Stimulated activated CD4-positive, alpha-beta T cell treated with anti-CD3 and anti-CD28 coated beads, TNF-alpha, amount 100 ng/mL, for 1 hour (primary cell): ENCODE data around the gene DNAAF3.
A peak's percentile ranks its signal among the peaks of the same experiment; 100 is the strongest.
"Not testable (repeated sequence)": the region's sequence is repeated elsewhere in the genome, so short reads cannot be mapped to it uniquely, and the experiment has no call there.

Experiments
- DNase-seq, 3 donors: peaks; one replicate each; pipeline ENCODE4 v3.0.0-alpha.2; 2020; ENCODE audit warnings: low read depth in 3 of 3, low spot score in 1 of 3

The DNAAF3 gene

DNA sequence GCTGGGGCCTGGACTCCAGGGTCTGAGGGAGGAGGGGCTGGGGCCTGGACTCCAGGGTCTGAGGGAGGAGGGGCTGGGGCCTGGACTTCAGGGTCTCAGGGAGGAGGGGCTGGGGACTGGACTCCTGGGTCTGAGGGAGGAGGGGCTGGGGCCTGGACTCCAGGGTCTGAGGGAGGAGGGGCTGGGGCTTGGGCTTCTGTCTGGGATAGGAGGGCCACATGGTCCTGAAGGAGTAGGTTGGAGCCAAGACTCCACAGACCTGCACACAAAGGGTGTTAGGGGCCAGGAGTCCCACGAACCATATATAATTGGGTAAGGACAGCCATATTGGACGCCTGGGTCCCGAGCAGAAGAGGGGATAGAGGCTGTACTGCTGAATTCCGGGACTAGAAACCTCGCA is 10.6 kb downstream of the DNAAF3 start:
- DNase-seq = not testable (repeated sequence)

DNA sequence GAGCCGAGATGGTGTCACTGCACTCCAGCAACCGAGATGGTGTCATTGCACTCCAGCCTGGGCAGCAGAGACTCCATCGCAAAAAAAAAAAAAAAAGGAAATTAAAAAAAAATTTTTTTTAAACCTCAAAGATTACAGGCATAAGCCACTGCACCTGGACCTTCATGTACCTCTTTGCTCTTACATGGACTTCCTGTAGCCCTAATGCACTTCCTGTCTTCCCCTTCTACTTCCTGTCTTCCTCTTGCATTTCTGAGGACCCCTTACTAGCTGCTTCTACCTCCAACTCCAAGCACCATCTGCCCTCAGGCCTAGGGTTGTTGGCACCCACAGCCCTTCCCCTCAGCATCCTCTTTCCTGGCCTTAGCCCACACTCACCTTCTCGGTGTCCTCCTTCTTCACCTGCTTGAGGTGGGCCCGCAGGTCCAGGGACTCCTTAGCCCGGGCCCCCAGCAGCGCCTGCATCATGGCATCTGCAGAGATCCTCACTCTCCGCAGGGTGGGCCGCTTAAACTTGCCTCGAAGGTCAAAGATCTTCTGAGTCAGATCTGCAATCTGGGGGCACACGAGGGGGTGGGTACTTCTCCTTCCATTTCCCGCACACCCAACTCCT is 12.7 kb downstream of the DNAAF3 start:
- DNase-seq = no peak

DNA sequence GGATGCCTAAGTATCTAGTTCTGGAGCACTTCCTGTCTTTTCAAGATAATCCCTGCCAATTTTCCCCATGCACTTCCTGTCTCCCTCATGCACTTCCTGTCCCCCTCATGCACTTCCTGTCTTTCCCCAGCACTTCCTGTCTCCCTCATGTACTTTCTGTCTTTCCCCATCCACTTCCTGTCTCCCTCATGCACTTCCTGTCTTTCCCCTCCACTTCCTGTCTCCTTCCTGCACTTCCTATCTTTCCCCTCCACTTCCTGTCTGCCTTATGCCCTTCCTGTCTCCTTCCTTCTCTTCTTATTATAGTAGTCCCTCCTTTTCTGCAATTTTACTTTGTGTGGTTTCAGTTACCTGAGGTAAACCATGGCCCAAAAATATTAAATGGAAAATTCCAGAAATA is 14.4 kb downstream of the DNAAF3 start:
- DNase-seq = no peak

DNA sequence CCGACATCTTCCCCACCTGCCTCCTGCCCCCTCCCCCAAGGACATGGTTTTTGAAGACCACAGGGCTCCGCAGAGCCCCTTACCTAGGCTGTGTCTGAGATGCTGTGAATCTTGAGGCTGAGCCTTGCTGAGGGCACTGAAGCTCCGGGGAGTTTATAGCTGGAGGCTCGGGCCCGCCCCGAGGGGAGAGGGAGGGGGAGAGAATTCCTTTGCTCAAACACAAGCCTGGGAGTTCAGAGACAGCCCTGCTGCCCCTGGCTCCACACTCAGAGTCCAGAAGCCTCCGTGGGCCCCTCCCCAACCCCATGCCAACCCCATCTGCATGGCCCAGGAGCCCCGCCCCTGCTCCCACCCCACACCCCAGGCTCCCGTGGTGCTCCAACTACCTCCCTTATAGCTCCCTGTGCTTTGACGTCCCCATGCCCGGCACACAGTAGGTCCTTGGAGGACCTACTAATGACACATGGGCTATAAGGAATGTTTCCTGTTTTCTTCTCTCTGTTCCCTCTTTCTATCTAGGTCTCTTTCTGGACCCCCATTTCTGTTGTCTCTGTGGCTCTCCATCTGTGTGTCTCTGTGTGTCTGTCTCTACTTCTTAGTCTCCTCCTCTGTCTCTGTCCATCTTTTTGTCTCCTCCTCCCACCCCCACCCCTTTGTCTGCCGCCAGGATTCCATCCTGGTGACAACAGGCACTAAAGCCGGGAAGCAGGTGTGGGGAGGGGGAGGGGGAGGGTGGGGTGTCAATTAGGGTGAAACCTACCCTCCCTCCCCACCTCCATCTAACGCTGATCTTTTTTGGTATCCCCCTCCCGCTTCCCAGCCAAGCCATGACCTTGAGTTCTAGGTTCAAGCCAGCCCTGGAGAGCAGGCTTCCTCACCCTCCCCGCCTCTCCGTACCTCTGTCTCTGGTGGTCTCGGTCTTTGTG is 17.1 kb downstream of the DNAAF3 start, which contains the start of gene TNNT1:
TSS of gene TNNT1 (minus strand) at position 129 of the 926 bp plus-strand sequence. CDS start 2,049 bp downstream, outside the sequence.
- no peak for DNase-seq

DNA sequence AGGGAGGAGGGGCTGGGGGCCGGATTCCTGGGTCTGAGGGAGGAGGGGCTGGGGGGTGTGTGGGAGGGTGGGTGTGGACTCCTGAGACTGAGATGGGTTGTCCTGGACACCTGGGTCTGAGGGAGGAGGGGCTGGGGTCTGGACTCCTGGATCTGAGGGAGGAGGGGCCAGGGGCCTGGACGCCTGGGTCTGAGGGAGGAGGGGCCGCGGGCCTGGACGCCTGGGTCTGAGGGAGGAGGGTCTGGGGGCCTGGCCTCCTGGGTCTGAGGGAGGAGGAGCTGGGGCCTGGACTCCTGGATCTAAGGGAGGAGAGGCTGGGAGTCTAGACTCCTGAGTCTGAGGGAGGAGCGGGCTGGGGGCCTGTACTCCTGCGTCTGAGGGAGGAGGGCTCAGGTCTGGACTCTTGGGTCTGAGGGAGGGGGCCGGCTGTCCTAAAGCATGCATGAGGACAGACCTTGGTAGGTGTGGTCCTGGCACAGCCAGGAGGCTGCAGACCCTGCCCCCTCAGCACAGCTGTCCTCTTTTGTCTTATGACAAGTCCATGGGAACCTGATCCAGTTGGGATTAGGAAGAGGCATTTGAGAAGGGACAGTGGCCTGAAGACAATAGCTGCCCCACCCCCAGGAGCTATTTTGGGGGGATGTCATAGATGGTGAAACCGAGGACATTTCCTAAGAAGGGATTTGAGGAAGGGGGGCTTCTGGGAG is 18.7 kb downstream of the DNAAF3 start:
- DNase-seq = no peak

DNA sequence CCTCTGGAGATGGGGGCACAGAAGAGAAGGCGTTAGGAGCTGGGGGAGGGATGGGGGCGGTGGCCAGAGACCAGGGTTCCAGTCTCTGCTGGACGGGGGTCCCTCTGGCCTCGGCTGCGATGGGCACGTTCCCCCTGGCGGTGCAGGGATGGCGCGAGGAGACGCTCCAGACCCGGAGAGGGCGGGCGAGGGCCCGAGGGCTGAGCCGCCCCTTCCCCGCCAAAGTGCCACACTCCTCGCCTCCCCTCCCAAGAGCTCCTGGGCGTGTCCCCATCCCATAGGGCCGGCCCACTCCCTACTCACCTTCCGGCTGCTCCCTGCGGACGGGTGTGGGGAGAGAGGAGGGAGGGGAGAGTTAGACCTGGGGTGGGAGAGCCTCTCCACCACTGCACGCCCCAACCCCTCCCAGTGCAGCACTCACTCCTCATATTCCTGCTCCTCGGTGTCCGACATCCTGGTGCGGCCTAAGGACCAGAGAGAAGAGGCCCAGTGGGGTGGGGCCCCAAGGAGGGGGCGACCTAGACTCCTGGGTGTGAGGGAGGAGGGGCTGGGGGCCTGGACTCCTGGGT is 19.6 kb downstream of the DNAAF3 start:
- DNase-seq = no peak

DNA sequence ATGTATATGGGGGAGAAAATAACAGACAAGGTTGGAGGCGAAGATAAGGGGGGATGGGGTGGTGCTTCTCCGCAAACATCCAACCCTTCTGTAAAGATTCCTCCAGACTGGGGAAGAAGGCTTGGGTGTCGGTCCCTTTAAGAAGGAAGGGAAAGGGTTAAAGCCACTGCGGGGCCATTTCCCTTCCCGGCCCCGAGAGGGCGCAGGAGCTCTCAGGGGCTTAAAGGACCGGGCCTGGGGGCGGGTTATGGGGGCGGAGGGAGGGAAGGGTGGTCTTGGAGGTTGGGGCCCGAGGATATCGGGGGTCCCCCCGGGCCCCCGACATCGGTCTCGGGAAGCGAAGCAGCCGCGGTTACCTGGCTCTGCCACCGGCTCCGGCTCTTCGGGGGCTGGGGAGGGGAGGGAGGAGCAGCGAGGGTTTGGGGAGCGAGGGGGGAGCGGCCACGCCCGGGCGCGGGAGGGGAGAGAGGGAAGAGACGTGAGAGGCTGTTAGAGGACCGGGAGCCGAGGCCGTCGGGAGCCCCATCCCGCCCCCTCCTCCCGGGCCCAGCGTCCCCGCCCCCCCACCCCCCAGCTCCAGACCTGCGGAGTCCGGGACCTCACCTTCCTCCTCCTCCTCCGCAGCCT is 20.2 kb downstream of the DNAAF3 start:
- no peak for DNase-seq

DNA sequence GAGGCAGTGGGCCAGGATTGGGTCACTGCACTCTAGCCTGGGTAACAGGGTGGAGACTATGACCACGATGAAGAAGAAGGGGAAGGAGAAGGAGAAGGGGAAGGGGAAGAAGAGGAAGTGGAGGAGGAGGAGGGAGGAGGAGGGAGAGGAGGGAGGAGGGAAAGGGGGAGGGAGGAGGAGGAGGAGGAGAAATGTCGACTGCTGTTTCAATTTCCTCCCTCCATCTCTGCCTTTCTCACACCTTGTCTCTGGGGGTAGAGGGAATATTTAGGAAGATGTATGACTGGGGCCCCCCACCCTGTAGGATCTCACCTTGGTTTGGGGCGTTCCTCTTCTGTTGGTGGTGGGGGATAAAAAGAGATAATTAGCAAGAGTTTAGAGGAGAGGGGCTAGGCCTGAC is 21.2 kb downstream of the DNAAF3 start:
- no peak for DNase-seq

DNA sequence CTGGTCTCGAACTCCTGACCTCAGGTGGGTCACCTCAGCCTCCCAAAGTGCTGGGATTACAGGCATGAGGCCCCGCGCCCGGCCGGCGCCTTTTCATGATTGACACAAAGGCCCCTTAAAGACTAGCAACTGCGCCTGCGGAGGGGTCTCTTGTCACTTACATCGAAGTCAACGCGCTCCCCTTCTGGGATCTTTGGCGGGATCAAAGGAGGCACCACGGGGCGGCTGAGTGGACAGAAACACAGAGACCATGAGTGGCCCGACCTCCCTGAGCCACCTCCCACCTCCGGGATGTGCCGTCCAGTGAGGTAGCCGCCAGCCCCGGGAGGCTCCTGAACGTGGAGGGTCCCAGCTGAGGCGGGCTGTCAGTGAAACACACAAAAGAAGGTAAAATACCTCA is 24.7 kb downstream of the DNAAF3 start:
- no peak for DNase-seq

DNA sequence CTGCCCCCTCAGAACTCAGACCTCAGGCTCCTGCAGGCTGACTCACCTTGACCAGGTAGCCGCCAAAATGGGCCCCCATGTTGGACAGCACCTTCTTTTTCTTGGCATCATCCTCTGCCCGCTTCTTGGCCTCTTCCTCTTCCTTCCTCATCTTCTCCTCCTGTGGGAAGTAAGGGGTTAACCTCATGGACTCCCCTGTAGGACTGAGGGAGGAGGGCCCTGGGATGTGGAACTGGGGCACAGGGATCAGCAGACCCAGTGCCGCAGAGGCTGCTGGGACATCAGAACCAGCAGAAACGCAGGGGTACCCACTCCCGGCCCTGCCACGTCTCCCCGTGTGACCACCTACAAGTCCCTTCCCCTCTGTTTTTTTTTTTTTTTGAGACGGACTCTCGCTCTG is 28.5 kb downstream of the DNAAF3 start:
- DNase-seq = no peak

DNA sequence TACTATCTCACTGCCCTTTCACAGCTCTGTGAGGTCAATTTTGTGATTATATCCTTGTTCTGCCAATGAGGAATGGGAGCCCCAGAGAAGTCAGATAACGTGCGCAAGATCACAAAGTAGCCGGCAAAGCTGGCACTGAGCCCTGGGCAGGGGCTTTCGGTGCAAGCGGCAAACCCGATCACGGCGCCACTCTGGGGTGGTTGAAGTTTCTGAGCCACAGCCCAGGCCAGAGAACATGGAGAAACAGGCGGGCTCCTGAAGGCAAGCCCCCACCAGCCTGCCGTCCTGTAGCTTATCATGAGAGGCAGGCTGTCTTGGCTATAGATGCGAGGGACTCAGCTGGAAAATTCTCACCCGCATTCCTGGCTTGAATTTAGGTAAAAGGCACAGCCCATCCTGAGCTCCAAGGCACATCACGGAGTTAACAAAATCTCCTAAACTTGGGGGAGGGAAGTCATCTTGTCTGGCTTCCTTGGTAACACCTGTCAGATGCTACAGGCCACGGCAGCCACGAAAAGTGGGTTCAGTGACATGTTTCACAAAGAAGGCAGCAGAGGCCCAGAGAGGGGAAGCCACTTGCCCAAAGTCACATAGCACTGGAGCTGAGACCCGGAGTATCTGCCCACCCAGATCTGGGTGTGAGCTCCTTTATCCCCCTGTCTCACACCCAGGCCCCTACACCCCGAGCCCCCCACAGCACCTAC is 29.9 kb downstream of the DNAAF3 start:
- DNase-seq = no peak

DNA sequence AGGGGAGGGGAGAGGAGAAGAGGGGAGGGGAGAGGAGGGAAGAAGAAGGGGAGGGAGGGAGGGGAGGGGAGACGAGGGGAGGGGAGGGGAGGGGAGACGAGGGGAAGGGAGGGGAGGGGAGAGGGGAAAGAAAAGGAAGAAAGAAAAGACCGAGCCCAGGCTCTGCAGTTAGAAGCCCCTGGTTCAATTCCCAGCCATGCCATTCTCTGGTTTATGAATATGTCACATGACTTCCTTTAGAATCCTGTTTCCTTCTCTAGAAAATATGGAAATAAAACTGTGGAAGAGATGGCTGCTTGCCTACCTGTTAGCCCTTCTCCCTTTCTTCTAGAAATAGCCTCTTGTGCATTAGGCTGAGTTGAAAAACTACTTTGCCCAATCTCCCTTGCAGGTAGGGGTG is 31.7 kb downstream of the DNAAF3 start:
- DNase-seq = no peak

DNA sequence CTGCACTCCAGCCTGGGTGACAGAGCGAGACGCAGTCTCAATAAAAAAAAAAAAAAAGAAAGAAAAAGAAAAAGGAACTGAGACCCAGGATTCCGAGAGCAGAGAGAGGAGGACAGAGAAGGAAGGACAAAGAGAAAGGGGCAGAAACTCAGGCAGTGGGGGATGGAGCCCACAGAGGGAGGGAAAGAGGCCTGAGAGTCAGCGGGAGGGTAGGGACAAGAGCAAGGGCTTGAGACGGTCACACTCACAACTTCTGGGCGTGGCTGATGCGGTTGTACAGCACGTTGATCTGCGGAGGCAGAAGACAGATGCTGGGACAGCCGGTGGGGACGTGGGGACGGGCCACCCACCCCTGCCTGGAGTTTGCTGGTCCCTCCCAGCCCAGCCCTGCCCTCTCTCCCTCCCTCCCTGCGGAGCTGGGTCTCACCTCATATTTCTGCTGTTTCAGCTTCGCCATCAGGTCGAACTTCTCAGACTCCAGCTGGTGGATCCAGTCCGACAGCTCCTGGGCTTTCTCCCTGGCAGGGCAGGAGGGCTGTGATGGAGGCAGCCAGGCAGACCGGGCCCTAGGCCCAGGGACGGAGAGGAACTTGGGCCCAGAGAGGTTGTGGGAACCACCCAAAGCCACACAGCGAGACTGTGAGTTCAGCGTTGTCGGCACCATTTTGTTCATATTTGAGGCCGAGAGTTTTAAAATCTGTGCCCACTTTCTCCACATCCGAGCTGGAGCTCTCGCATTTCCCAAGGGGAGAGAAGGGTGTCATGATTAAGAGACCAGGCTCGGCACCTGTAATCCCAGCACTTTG is 32.6 kb downstream of the DNAAF3 start:
- DNase-seq = no peak

DNA sequence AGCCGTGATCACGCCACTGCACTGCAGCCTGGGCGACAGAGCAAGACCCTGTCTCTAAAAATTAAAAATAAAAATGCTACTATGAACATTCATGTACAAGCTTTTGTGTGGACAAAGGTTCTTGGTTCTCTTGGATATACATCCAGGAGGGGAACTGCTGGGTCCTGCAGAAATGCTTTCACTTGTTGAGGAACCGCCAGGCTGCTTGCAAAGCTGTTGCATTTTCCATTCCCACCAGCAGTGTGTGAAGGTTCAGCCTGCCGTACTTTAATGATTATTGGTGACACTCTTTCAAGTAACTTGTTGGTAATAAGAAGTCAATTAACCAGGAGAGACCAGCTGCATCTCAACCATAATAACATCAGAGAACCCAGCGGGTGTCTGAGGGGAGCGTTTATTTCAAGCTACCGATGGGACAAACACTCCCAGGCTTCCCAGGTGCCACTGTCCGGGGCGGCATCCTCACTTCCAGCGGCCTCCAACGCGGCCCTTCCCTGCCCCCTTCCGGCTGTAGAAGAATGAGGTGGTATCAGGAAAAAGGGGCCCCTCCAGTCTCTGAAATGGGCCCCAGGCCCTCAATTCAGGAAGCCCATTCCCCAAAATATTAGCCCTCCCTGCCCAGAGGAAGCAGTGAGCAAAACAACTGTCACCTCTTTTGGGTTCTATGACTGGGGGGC is 33.8 kb downstream of the DNAAF3 start:
- no peak for DNase-seq

DNA sequence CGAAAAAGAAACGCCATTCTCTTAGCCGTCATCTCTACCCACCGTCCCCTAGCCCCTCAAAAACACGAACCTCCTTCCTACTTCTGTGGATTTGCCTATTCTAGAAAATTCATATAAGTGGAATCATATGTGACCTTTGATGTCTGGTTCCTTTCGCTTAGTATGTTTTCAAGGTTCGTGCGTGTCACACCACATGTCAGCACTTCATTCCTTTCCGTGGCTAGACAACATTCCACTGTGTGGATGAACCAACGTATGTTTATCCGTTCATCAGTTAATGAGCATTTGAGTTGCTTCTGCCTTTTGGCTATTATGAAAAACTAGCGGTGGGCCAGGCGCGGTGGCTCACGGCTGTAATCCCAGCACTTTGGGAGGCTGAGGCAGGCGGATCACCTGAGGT is 35.0 kb downstream of the DNAAF3 start:
- no peak for DNase-seq

DNA sequence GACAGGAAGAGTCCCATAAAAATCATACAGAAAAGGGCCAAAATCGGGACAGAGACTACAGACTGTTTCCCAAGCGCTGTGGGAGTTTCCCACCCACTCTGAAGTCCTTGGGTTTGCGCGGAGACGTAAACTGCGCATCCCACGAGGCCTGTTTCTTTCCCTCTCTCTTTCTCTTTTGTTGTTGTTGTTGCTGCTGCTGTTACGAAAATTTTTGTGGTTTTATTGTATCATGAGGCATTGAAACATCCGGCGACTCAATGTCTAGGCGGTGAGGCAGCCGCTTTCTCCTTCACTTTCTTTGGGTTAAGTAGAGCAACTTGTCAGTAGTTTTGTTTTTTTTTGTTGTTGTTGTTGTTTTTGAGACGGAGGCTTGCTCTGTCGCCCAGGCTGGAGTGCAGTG is 47.4 kb downstream of the DNAAF3 start:
- no peak for DNase-seq

DNA sequence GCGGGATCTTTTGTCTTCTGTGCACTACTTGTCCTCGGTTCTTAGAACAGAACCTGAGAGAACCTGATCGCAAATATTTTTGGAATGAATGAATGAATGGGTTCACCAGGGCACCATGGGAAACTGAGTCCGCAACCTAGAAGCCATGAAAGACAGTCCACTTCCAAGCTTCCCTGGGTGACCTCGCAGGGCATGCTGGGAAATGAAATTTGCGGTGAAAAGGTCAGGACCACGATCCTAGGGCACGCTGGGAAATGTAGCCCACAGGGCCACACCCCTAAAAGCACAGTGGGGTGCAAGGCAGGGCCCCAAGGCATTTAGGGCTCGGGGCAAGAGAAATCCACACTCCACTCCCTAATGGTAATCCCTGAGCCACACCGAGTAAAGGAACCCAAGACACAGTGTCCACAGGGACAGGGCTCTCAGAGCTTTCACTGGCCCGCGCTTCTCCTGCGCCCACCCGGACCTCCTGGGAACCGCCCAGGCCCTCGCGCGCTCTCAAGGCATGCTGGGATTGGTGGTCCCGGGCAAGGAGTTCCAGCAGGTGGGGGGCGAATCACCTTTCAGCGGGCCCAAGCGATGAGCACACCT is 47.9 kb downstream of the DNAAF3 start:
- DNase-seq = no peak

DNA sequence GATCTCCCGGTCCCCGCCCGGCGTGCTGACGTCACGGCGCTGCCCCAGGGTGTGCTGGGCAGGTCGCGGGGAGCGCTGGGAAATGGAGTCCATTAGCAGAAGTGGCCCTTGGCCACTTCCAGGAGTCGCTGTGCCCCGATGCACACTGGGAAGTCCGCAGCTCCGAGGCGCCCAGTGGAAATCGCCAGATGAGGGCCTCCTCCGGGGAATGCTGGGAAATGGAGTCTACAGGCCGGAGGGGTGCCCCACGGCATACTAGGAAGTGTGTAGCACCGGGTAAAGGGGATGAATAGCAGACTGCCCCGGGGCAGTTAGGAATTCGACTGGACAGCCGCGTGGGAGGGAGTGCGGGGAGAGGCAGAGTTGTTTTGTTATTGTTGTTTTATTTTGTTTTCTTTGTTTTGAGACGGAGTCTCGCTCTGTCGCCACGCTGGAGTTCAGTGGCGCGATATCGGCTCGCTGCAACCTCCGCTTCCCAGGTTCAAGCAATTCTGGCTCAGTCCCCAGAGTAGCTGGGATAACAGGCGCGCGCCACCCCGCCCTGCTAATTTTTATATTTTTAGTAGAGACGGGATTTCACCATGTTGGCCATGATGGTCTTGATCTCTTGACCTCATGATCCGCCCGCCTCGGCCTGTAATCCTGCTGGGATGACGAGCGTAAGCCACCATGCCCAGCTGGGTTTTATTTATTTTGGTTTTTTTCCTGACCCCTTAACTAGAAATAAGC is 48.6 kb downstream of the DNAAF3 start:
- DNase-seq = peak; percentile 90 to 94 (median 92)
